ENCODE data around the gene ENAH.

Gene ENAH

GRCh38 chr1:225655509-225656258 is 2.8 kb upstream of the ENAH start:
- peaks cover 7% of the 10 kb centered on the region for H3K4me1 ChIP-seq (ENCODE audit: control insufficient read depth, insufficient read depth, low read depth, low read length)
- peak overlapping the region in 1 of 2 experiments; percentile 21 for H3K18ac ChIP-seq (ENCODE audit: low read depth in 1 of 2, low read length in 2 of 2)
- DNase-seq, result peak; percentile 97
- 2% methylated on average over 3 of the region's 4 CpGs for WGBS
- H2BK15ac ChIP-seq (ENCODE audit: low read depth, poor library complexity, severe bottlenecking), result no peak overlapping the region
- no peaks in the 10 kb centered on the region for H3K27me3 ChIP-seq (ENCODE audit: control insufficient read depth in 1 of 2, insufficient read depth in 1 of 2, low read length in 2 of 2)
- H3K23ac ChIP-seq (ENCODE audit: low read length in 2 of 2), result no peak overlapping the region
- H3K79me1 ChIP-seq (replicated peaks; ENCODE audit: low read length, poor library complexity, severe bottlenecking), result no peaks in the 10 kb centered on the region
- no peak overlapping the region for H4K91ac ChIP-seq (ENCODE audit: low read length)
- H3K36me3 ChIP-seq (ENCODE audit: control insufficient read depth in 1 of 2, insufficient read depth in 2 of 2, low read depth in 1 of 2, low read length in 2 of 2), result no peaks in the 10 kb centered on the region
- peak overlapping the region; percentile 91 for H2BK5ac ChIP-seq (ENCODE audit: low read depth, low read length, poor library complexity, severe bottlenecking)
- peak overlapping the region; percentile 98 for H3K27ac ChIP-seq (ENCODE audit: low read length, poor library complexity, severe bottlenecking)
- H2BK120ac ChIP-seq (ENCODE audit: low read depth, low read length), result no peak overlapping the region
- H4K8ac ChIP-seq (ENCODE audit: low read length), result no peak overlapping the region
- no peak overlapping the region for H3K4ac ChIP-seq (ENCODE audit: low read depth in 1 of 2, low read length in 2 of 2)
- H3K14ac ChIP-seq (ENCODE audit: low read length in 2 of 2), result no peak overlapping the region
- H3K9me3 ChIP-seq (ENCODE audit: control insufficient read depth, low read length), result no peaks in the 10 kb centered on the region
- H2AFZ ChIP-seq (ENCODE audit: low read depth, low read length), result no peak overlapping the region
- H2BK12ac ChIP-seq (ENCODE audit: low read length in 2 of 2), result no peak overlapping the region
- H3K9ac ChIP-seq (ENCODE audit: low read length), result peak overlapping the region; percentile 30
- H3K4me2 ChIP-seq (ENCODE audit: low read length, poor library complexity, severe bottlenecking), result peak overlapping the region; percentile 58
- H2AK5ac ChIP-seq (ENCODE audit: low read length, severe bottlenecking), result peak overlapping the region; percentile 97
- no peak overlapping the region for H3K4me3 ChIP-seq (ENCODE audit: insufficient read depth in 1 of 2, low read depth in 1 of 2, low read length in 2 of 2)

- Histone ChIP-seq H3K4me3 (ENCODE audit: insufficient read depth in 1 of 2, low read depth in 1 of 2, low read length in 2 of 2) (no peak overlapping the region), H3K79me1 (replicated peaks; ENCODE audit: low read length, poor library complexity, severe bottlenecking) (no peaks in the 10 kb centered on the region), H3K36me3 (ENCODE audit: control insufficient read depth in 1 of 2, insufficient read depth in 2 of 2, low read depth in 1 of 2, low read length in 2 of 2) (no peaks in the 10 kb centered on the region), H3K27ac (ENCODE audit: low read length, poor library complexity, severe bottlenecking) (peak overlapping the region; percentile 98), H3K4ac (ENCODE audit: low read depth in 1 of 2, low read length in 2 of 2) (no peak overlapping the region), H3K9me3 (ENCODE audit: control insufficient read depth, low read length) (no peaks in the 10 kb centered on the region), H3K4me2 (ENCODE audit: low read length, poor library complexity, severe bottlenecking) (no peak overlapping the region), H2BK15ac (ENCODE audit: low read depth, poor library complexity, severe bottlenecking) (no peak overlapping the region), H2AK5ac (ENCODE audit: low read length, severe bottlenecking) (peak overlapping the region; percentile 80), H2AFZ (ENCODE audit: low read depth, low read length) (no peak overlapping the region), H2BK120ac (ENCODE audit: low read depth, low read length) (no peak overlapping the region), H4K8ac (ENCODE audit: low read length) (no peak overlapping the region), H3K18ac (ENCODE audit: low read depth in 1 of 2, low read length in 2 of 2) (no peak overlapping the region), H3K4me1 (ENCODE audit: control insufficient read depth, insufficient read depth, low read depth, low read length) (peaks cover 9% of the 10 kb centered on the region), H3K23ac (ENCODE audit: low read length in 2 of 2) (no peak overlapping the region), H3K9ac (ENCODE audit: low read length) (peak overlapping the region; percentile 30), H3K27me3 (ENCODE audit: control insufficient read depth in 1 of 2, insufficient read depth in 1 of 2, low read length in 2 of 2) (no peaks in the 10 kb centered on the region), H4K91ac (ENCODE audit: low read length) (no peak overlapping the region), H2BK12ac (ENCODE audit: low read length in 2 of 2) (peak overlapping the region in 1 of 2 experiments; percentile 24), H3K14ac (ENCODE audit: low read length in 2 of 2) (no peak overlapping the region), H2BK5ac (ENCODE audit: low read depth, low read length, poor library complexity, severe bottlenecking) (no peak overlapping the region)
- DNase-seq, result no peak
- WGBS, result 87% methylated on average over 13 of the region's 15 CpGs
Measured at GRCh38 chr1:225654688-225655508, 2.0 kb upstream of the ENAH start.

DNA sequence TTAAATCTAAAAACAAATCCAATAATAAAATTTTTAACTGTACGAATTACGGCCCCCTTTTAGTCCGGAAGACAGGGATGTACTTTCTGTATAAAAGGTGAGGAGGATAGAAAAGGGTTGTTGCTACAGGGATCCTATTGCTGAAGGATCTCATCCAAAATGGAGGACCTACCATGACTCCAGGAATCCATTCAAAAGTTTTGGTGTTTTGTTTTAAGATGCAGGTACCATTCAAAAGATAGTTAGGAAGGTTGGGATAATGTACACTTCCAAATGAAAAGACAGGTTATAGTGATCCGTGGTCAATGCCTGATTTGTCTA is 1.3 kb upstream of the ENAH start:
- H3K79me1 ChIP-seq (replicated peaks; ENCODE audit: low read length, poor library complexity, severe bottlenecking), result no peaks in the 10 kb centered on the region
- DNase-seq, result no peak
- H3K14ac ChIP-seq (ENCODE audit: low read length in 2 of 2), result no peak overlapping the region
- H2BK5ac ChIP-seq (ENCODE audit: low read depth, low read length, poor library complexity, severe bottlenecking), result no peak overlapping the region
- no peak overlapping the region for H2BK12ac ChIP-seq (ENCODE audit: low read length in 2 of 2)
- H3K4me2 ChIP-seq (ENCODE audit: low read length, poor library complexity, severe bottlenecking), result no peak overlapping the region
- 75% methylated on average over 4 of the region's 4 CpGs for WGBS
- peak overlapping the region; percentile 69 for H3K27ac ChIP-seq (ENCODE audit: low read length, poor library complexity, severe bottlenecking)
- peaks cover 9% of the 10 kb centered on the region for H3K4me1 ChIP-seq (ENCODE audit: control insufficient read depth, insufficient read depth, low read depth, low read length)
- H4K91ac ChIP-seq (ENCODE audit: low read length), result no peak overlapping the region
- no peak overlapping the region for H3K23ac ChIP-seq (ENCODE audit: low read length in 2 of 2)
- no peak overlapping the region for H2BK120ac ChIP-seq (ENCODE audit: low read depth, low read length)
- H4K8ac ChIP-seq (ENCODE audit: low read length), result no peak overlapping the region
- H3K36me3 ChIP-seq (ENCODE audit: control insufficient read depth in 1 of 2, insufficient read depth in 2 of 2, low read depth in 1 of 2, low read length in 2 of 2), result no peaks in the 10 kb centered on the region
- H3K4ac ChIP-seq (ENCODE audit: low read depth in 1 of 2, low read length in 2 of 2), result no peak overlapping the region
- H2BK15ac ChIP-seq (ENCODE audit: low read depth, poor library complexity, severe bottlenecking), result no peak overlapping the region
- no peak overlapping the region for H2AFZ ChIP-seq (ENCODE audit: low read depth, low read length)
- H3K18ac ChIP-seq (ENCODE audit: low read depth in 1 of 2, low read length in 2 of 2), result no peak overlapping the region
- peak overlapping the region; percentile 95 for H3K9ac ChIP-seq (ENCODE audit: low read length)
- H3K27me3 ChIP-seq (ENCODE audit: control insufficient read depth in 1 of 2, insufficient read depth in 1 of 2, low read length in 2 of 2), result no peaks in the 10 kb centered on the region
- H3K4me3 ChIP-seq (ENCODE audit: insufficient read depth in 1 of 2, low read depth in 1 of 2, low read length in 2 of 2), result peak overlapping the region in 1 of 2 experiments; percentile 79
- H2AK5ac ChIP-seq (ENCODE audit: low read length, severe bottlenecking), result peak overlapping the region; percentile 67
- no peaks in the 10 kb centered on the region for H3K9me3 ChIP-seq (ENCODE audit: control insufficient read depth, low read length)

Measured in mesenchymal stem cell (in vitro differentiated cells and primary cell).